GM21381 (cell line): Measurements from ENCODE around the gene FRMD8.
"Not testable (repeated sequence)": the region's sequence is repeated elsewhere in the genome, so short reads cannot be mapped to it uniquely, and the experiment has no call there.

ENCODE experiments used
- ATAC-seq: cut with Tn5 transposase; IDR thresholded peaks from one replicate; pipeline ENCODE4 v1.9.1; 2021; ENCODE audit warnings: mild to moderate bottlenecking, moderate library complexity; ENCODE audit not compliant: unreplicated experiment

The FRMD8 gene

DNA sequence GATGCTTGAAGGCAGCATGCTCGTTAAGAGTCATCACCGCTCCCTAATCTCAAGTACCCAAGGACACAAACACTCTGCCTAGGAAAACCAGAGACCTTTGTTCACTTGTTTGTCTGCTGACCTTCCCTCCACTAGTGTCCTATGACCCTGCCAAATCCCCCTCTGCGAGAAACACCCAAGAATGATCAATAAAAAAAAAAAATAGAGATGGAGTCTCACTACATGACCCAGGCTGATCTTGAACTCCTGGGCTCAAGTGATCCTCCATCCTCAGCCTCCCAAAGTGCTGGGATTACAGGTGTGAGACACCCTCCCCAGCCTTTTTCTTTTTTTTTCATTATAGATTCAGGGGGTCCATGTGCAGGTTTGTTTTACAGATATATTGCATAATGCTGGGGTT lies 65.8 kb downstream of the FRMD8 start:
- not testable (repeated sequence) for ATAC-seq

DNA sequence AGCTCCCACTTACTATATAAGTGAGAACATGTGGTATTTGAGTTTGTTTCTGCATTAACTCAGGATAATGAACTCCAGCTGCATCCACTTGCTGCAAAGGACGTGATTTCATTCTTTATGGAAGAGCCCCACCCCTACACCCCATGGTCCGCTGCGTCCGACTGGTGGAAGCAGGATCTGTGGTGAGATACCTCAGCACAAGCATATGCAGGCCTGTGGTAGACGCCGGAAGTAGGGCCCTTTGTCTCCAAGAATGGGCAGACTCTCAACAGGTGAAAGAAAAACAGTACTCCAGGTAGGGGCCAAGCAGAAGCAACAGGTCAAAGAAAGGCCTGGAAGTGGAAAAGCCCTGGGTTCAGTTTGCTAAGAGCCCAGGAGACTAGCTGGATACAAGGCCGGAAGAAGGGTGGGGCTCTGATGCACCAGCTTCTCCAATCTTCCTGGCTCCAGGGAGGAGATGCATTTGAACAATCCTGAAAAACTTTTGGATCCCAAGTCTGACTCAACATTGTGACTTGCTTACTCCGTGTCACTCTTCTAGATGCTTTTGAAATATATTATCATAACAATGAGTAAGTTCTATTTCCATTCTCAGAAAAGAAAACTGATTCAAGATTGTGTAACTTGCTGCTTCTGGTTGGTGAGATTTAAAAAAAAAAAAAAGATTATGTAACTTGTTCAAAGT lies 66.5 kb downstream of the FRMD8 start:
- ATAC-seq = no peak

DNA sequence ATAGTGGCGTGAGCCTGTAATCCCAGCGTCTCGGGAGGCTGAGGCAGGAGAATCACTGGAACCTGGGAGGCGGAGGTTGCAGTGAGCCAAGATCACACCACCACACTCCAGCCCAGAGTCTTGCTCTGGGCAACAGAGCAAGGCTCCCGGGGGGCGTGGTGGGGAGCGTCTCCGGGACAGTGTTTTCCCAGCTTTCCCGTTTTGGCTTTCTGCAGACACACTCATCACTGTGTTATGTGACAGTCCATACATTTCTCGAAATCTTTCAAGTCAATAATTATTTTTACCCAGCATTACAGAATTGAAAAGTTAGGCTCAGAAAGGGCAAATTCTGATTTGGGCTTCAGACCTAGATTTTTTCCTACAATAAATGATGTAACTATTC lies 67.9 kb downstream of the FRMD8 start:
- ATAC-seq = no peak

DNA sequence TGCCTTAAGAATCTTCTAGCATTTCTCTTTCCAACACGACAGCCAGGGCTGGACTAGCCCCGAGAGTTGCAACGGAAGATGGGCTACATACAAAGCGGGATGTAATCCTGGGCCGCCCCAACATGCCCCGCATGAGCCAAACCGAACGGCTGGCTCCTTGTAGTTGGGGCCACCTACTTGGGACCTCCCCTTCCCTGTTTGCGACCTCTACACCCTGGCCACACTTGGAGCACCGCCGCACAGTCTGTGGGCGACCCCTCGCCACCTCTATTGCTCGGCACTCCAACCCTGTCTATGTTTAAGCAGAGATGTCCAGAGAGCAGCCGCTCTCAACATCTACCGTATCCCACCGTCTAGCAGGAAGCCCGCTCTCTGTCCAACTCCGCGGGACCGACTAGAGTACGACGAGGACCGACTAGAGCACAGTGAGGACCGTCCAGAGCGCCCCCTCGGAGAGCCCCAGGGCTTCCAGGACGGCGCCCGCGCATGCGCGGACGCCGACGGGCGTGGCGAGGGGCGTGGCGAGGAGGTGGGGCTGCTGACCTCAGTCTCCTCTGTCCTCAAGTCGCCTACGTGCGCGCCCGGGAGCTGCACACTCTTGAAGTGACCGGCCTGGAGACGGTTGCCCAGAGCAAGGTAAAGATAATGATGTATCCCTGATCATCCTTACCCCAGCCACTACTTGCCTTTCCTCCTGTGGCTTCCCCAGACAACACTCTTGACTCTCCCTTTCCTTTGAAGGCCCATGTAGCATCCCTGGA lies 68.4 kb downstream of the FRMD8 start:
- ATAC-seq = peak; percentile 88

DNA sequence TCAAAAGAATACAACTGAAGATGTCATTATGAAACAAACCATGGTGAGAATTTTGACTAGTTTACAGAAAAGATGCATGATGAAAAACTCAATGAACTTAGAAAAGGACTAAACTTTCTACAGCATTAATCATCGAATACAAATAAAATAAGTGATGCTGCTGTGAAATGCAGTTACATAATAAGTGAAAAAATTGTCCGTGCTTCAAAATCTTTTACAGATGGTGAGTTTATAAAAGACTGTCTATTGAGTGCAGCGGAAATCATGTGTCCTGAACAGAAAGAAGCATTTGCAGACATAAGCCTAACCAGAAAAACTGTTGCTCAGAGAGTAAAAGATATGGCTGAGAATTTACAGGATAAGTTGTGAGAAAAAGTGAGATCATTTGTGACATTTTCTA lies 70.0 kb downstream of the FRMD8 start:
- ATAC-seq = no peak

DNA sequence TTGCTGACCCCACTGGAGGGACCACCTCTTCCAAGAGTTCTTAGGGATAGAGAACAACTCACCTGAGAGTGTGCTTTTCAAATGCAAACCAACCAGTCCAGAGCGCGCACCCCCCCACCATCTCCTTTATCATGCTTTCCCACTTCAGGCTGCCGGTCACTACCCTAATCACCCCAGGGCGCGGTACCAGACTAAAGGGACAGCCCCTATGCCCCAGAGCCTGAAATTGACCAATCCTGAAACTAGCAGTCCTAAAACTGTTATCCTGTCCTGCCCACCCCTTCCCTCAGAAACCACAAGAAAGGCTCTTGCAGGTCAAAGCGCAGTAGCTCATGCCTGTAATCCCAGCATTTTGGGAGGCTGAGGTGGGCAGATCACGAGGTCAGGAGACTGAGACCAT lies 73.1 kb downstream of the FRMD8 start:
- ATAC-seq = no peak
